ENCODE results near the gene SLC8A2.

SLC8A2 gene

GRCh38 chr19:47445937-47446402 lies 25.7 kb downstream of the SLC8A2 start:
- FAIRE-seq: no peak
- no peak for TF ChIP-seq POLR2A (IDR thresholded peaks at IDR 0.05; ENCODE audit: low read depth, low read length)
- DNase-seq (ENCODE audit: insufficient read length, low spot score): no peak

- no peak for FAIRE-seq
Observed at GRCh38 chr19:47445527-47445926, 26.2 kb downstream of the SLC8A2 start.

GRCh38 chr19:47444388-47444821 lies 27.3 kb downstream of the SLC8A2 start:
- no peak for TF ChIP-seq POLR2A (IDR thresholded peaks at IDR 0.05; ENCODE audit: low read depth, low read length)
- FAIRE-seq (no peak), DNase-seq (ENCODE audit: insufficient read length, low spot score) (no peak)

More at GRCh38 chr19:47445527-47445926, 26.2 kb downstream of the SLC8A2 start:
- no peak for DNase-seq (ENCODE audit: insufficient read length, low spot score)
- no peak for TF ChIP-seq POLR2A (IDR thresholded peaks at IDR 0.05; ENCODE audit: low read depth, low read length)

- no peak for TF ChIP-seq POLR2A (IDR thresholded peaks at IDR 0.05; ENCODE audit: low read depth, low read length)
- FAIRE-seq (no peak), DNase-seq (ENCODE audit: insufficient read length, low spot score) (no peak)
Observed at GRCh38 chr19:47443331-47443730, 28.4 kb downstream of the SLC8A2 start.

GRCh38 chr19:47438793-47439220 lies 32.9 kb downstream of the SLC8A2 start:
- TF ChIP-seq POLR2A (IDR thresholded peaks at IDR 0.05; ENCODE audit: low read depth, low read length): no peak
- FAIRE-seq: no peak
- no peak for DNase-seq (ENCODE audit: insufficient read length, low spot score)

GRCh38 chr19:47437500-47437899 lies 34.2 kb downstream of the SLC8A2 start:
- no peak for TF ChIP-seq POLR2A (IDR thresholded peaks at IDR 0.05; ENCODE audit: low read depth, low read length)
- DNase-seq (ENCODE audit: insufficient read length, low spot score) (no peak), FAIRE-seq (no peak)

GRCh38 chr19:47436712-47437401 lies 34.8 kb downstream of the SLC8A2 start:
- no peak for TF ChIP-seq POLR2A (IDR thresholded peaks at IDR 0.05; ENCODE audit: low read depth, low read length)
- peak; percentile 38 for FAIRE-seq
- peak; percentile 69 for DNase-seq (ENCODE audit: insufficient read length, low spot score)

- no peak for TF ChIP-seq POLR2A (IDR thresholded peaks at IDR 0.05; ENCODE audit: low read depth, low read length)
- no peak for FAIRE-seq
Observed at GRCh38 chr19:47435883-47436417, 35.7 kb downstream of the SLC8A2 start.

GRCh38 chr19:47435196-47435595 lies 36.5 kb downstream of the SLC8A2 start:
- no peak for DNase-seq (ENCODE audit: insufficient read length, low spot score)
- FAIRE-seq: no peak
- TF ChIP-seq POLR2A (IDR thresholded peaks at IDR 0.05; ENCODE audit: low read depth, low read length): no peak

More at GRCh38 chr19:47435883-47436417, 35.7 kb downstream of the SLC8A2 start:
- DNase-seq (ENCODE audit: insufficient read length, low spot score): no peak

- FAIRE-seq (no peak), DNase-seq (ENCODE audit: insufficient read length, low spot score) (no peak)
- no peak for TF ChIP-seq POLR2A (IDR thresholded peaks at IDR 0.05; ENCODE audit: low read depth, low read length)
Observed at GRCh38 chr19:47434088-47434487, 37.6 kb downstream of the SLC8A2 start.

- TF ChIP-seq POLR2A (IDR thresholded peaks at IDR 0.05; ENCODE audit: low read depth, low read length): no peak
- DNase-seq (ENCODE audit: insufficient read length, low spot score): no peak
- FAIRE-seq: no peak
Observed at GRCh38 chr19:47433121-47433520, 38.6 kb downstream of the SLC8A2 start.

GRCh38 chr19:47432499-47432898 lies 39.2 kb downstream of the SLC8A2 start:
- no peak for FAIRE-seq
- no peak for DNase-seq (ENCODE audit: insufficient read length, low spot score)
- no peak for TF ChIP-seq POLR2A (IDR thresholded peaks at IDR 0.05; ENCODE audit: low read depth, low read length)

- no peak for TF ChIP-seq POLR2A (IDR thresholded peaks at IDR 0.05; ENCODE audit: low read depth, low read length)
- DNase-seq (ENCODE audit: insufficient read length, low spot score) (no peak), FAIRE-seq (no peak)
Observed at GRCh38 chr19:47432091-47432490, 39.6 kb downstream of the SLC8A2 start.

GRCh38 chr19:47430041-47430802 lies 41.5 kb downstream of the SLC8A2 start:
- no peak for TF ChIP-seq POLR2A (IDR thresholded peaks at IDR 0.05; ENCODE audit: low read depth, low read length)
- no peak for FAIRE-seq
- no peak for DNase-seq (ENCODE audit: insufficient read length, low spot score)
